ENCODE results near the gene ACSM2A.
"Not testable (repeated sequence)": the region's sequence is repeated elsewhere in the genome, so short reads cannot be mapped to it uniquely, and the experiment has no call there.

DNA sequence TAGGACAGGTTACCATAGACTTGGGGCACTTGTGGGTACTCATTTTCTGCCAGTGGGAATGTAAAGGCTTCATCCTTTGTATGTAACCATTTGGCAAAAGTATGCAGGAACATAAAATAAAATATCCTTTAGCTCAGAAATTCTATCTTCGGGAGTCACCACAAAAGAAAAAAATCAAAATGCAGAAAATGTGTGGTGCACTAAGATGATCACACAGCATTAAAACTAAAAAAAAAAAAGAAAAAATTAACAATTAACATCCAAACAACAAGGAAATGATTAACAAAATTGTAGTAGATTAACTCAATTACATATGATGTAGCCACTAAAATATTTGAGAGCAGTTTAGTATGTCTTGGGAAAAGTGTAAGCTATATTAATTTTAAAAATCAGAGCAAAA lies 10.6 kb upstream of the ACSM2A start:
- not testable (repeated sequence) for TF ChIP-seq CTCF, POLR2A, EP300, POLR2AphosphoS5 (IDR thresholded peaks at IDR 0.05)
